Activated T-helper 17 cell treated with anti-CD3 and anti-CD28 coated beads, Interleukin-2, amount 50 U/mL, for 72 hours (primary cell): Measurements from ENCODE around the gene AIMP1. TPM values are rescaled to one million over a fixed set of nuclear protein-coding genes. Genes with fewer than 3 reads are reported as not detected.

Source experiments
- ATAC-seq: fragments of 150-1000 bp; cut with Tn5 transposase; replicated peaks from 2 replicates; pipeline ENCODE4 v1.10.0; 2021; ENCODE audit warnings: mild to moderate bottlenecking, moderate library complexity
- H3K27ac Mint-ChIP-seq: one replicate; pipeline ENCODE4 v1.8.0; 2022; ENCODE audit warnings: mixed read lengths
- H3K27me3 Mint-ChIP-seq: one replicate; pipeline ENCODE4 v1.8.0; 2022; ENCODE audit warnings: mixed read lengths
- H3K36me3 Mint-ChIP-seq: one replicate; pipeline ENCODE4 v1.8.0; 2022; ENCODE audit warnings: low read depth, mild to moderate bottlenecking, mixed read lengths
- H3K4me1 Mint-ChIP-seq: one replicate; pipeline ENCODE4 v1.8.0; 2022; ENCODE audit warnings: mixed read lengths
- H3K4me3 Mint-ChIP-seq: one replicate; pipeline ENCODE4 v1.8.0; 2022; ENCODE audit warnings: mild to moderate bottlenecking, mixed read lengths
- H3K9me3 Mint-ChIP-seq: one replicate; pipeline ENCODE4 v1.8.0; 2022; ENCODE audit warnings: mixed read lengths
- total RNA-seq, 2 donors: library from RNA; stranded (reverse); gene quantifications; one replicate each; pipeline ENCODE4 v1.2.3, GENCODE V29; 2022

AIMP1 gene
- total RNA-seq, 2 donors from 2014 or later, result 55.3 to 56.0 TPM

DNA sequence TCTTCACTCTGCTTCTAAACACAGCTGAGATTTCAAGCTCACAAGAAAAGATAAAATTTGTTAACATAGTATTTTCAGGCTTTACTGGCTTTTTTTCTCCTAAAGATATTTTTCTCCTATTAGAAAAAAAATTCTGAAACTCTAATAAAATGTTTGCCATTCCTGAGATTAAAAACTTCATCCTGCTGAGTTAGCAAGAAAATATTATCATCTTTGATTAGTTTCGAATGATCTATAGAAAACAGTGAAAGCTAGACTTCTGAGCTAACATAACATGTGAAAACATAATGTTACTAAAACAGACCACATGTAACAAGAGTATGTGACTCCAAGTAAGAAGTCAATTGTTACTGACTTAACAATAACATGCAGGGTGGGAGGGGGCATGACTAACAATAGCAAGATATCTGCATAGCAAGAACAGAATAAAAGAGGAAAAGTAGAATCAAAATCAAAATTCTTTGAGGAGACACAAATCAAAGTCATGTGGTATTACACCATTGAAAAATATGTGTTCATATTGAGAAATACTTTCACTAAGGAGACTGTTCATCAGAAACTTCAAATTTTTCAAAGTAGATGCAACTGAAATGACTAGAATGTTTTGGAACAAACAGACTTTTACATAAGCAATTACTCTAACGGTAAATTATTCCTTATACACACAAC is 14.8 kb upstream of the AIMP1 start:
- Mint-ChIP-seq H3K36me3 (peaks cover 72% of the 10 kb centered on the region), H3K9me3 (no peaks in the 10 kb centered on the region), H3K4me1 (peaks cover 9% of the 10 kb centered on the region), H3K27me3 (no peaks in the 10 kb centered on the region), H3K4me3 (no peak overlapping the region), H3K27ac (no peak overlapping the region)
- no peak for ATAC-seq

DNA sequence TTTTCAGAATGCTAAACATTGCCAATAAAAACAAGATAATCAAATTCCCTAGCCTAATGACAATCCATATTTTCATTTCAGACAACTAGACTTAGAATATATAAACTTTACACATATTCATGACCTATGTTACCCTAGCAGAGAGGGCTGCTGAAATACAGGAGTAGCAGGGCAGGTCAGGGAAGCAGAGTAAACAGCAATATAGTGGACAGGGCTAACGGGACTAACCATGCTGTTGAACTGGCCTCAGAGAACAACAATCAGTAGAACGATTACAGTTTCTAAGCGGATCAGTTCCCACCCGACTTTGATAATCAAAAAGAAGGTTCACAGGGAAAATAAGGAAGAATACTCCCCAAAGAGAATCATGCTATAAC is 14.3 kb upstream of the AIMP1 start:
- no peaks in the 10 kb centered on the region for H3K9me3 Mint-ChIP-seq
- no peak overlapping the region for H3K27ac Mint-ChIP-seq
- no peak for ATAC-seq
- H3K36me3 Mint-ChIP-seq, result peaks cover 73% of the 10 kb centered on the region
- H3K4me3 Mint-ChIP-seq, result no peak overlapping the region
- H3K27me3 Mint-ChIP-seq, result no peaks in the 10 kb centered on the region
- peaks cover 9% of the 10 kb centered on the region for H3K4me1 Mint-ChIP-seq

DNA sequence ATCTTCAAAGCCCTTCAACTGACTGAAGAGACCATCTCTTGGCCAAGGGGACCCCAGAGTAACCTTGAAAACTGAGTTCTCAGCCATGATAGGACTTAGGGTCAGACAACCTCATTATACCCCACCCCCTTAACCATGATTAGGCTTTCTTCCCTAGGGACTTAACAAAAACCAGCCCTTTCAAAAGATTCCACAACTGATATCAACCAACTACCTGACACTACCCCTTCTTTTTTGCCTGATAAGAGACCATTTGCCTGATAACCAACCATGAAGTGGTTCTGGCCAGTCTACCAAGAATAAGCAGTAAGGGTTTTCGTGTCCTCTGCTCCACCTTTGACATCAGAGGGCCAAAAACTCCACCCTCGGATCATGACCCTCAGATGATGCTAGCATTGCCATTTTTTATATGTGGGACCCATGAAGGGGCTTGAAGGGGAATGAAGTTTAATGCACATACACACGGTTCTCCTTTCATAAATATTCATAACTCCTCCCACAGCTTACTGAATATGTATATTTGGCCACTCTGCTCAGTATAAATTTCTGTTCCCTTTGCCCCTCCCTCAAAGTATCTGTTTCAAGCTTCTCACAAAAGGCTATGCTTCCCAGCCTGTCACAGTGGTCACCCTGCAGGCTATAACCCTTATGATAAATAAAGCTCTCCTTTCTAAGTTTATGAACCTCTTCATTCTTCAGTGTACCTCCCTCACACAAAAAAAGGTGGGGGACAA is 12.6 kb upstream of the AIMP1 start:
- H3K27ac Mint-ChIP-seq, result no peak overlapping the region
- H3K4me1 Mint-ChIP-seq, result peaks cover 13% of the 10 kb centered on the region
- no peaks in the 10 kb centered on the region for H3K27me3 Mint-ChIP-seq
- no peaks in the 10 kb centered on the region for H3K9me3 Mint-ChIP-seq
- H3K36me3 Mint-ChIP-seq, result peaks cover 70% of the 10 kb centered on the region
- ATAC-seq, result no peak
- H3K4me3 Mint-ChIP-seq, result no peak overlapping the region

DNA sequence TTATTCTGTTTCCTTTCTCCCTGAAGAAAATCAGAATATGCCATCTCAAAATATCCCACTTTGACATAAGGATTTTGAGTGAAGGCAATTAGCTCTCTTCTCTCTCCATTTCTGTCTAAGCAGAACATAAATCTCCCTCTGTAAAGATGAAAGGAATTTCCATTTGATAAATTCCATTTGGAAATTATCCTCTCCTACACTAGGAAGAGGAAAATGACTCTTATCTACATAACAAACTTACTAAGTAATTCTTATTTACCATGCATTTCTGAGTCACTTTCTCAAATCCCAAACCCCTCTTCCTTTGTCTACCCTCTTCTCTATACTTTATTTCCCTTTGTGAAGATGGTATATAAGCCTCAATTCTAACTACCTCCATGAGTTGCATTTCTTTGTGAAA is 11.7 kb upstream of the AIMP1 start:
- Mint-ChIP-seq H3K27me3 (no peaks in the 10 kb centered on the region), H3K4me3 (no peak overlapping the region), H3K9me3 (no peaks in the 10 kb centered on the region), H3K36me3 (peaks cover 67% of the 10 kb centered on the region), H3K27ac (no peak overlapping the region), H3K4me1 (peaks cover 13% of the 10 kb centered on the region)
- ATAC-seq, result no peak

DNA sequence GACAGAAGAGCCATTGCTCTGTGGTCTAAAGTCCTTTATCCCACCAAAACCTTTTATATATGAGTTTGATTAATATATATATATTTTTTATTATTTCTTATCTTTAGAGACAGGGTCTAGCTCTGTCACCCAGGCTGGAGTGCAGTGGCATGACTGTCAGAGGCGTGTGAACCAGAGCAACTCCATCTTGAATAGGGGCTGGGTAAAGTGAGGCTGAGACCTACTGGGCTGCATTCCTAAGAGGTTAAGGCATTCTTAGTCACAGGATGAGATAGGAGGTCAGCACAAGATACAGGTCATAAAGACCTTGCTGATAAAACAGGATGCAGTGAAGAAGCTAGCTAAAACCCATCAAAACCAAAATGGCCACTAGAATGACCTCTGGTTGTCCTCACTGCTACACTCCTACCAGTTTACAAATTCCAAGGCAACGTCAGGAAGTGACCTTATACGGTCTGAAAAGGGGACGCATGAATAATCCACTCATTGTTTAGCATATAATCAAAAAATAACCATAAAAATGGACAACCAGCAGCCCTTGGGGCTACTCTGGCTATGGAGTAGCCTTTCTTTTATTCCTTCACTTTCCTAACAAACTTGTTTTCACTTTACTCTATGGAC is 10.8 kb upstream of the AIMP1 start:
- H3K4me3 Mint-ChIP-seq, result no peak overlapping the region
- H3K4me1 Mint-ChIP-seq, result peaks cover 13% of the 10 kb centered on the region
- H3K27me3 Mint-ChIP-seq, result no peaks in the 10 kb centered on the region
- H3K36me3 Mint-ChIP-seq, result peaks cover 60% of the 10 kb centered on the region
- no peak overlapping the region for H3K27ac Mint-ChIP-seq
- H3K9me3 Mint-ChIP-seq, result no peaks in the 10 kb centered on the region
- ATAC-seq, result no peak

DNA sequence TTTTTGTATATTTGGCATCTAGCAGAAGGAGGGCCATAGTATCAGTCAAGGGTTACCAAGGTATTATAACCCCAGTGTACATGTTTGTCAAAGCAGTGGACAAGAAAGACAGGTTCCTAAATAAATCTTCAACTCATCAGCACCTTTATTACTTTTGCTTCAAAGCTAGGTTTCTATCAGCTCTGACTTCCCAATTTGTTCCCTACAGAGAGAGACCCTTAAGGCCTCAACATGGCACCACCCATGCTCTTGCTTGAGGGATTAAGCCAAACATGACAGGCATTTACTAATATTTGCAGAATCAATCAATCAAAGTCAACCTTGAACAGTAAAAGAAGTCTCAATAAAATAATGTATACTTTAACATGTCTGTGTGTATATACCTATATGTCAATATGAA is 9.8 kb upstream of the AIMP1 start:
- no peaks in the 10 kb centered on the region for H3K9me3 Mint-ChIP-seq
- no peak overlapping the region for H3K4me3 Mint-ChIP-seq
- ATAC-seq, result no peak
- H3K27me3 Mint-ChIP-seq, result no peaks in the 10 kb centered on the region
- no peak overlapping the region for H3K27ac Mint-ChIP-seq
- peaks cover 56% of the 10 kb centered on the region for H3K36me3 Mint-ChIP-seq
- peaks cover 14% of the 10 kb centered on the region for H3K4me1 Mint-ChIP-seq

DNA sequence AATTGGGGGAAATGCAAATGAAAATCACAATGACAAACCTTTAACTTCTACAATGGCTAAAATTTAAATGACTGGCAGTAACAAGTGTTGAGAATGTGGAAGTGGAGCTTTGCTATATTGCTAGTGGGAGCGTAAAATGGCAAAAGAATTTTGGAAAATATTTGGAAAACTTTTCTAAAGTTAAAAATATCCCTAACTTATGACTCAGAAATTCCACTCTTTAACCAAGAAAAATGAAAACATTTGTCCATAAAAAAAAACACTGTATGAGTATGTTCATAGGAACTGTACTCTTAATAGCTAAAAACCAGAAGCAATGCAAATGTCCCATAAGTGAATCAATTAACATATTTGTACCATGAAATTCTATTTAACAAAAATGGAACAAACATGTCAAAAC is 4.0 kb upstream of the AIMP1 start:
- H3K27ac Mint-ChIP-seq, result peak overlapping the region; percentile 31
- H3K9me3 Mint-ChIP-seq, result no peaks in the 10 kb centered on the region
- ATAC-seq, result no peak
- peaks cover 22% of the 10 kb centered on the region for H3K4me1 Mint-ChIP-seq
- H3K27me3 Mint-ChIP-seq, result no peaks in the 10 kb centered on the region
- no peak overlapping the region for H3K4me3 Mint-ChIP-seq
- peaks cover 15% of the 10 kb centered on the region for H3K36me3 Mint-ChIP-seq

DNA sequence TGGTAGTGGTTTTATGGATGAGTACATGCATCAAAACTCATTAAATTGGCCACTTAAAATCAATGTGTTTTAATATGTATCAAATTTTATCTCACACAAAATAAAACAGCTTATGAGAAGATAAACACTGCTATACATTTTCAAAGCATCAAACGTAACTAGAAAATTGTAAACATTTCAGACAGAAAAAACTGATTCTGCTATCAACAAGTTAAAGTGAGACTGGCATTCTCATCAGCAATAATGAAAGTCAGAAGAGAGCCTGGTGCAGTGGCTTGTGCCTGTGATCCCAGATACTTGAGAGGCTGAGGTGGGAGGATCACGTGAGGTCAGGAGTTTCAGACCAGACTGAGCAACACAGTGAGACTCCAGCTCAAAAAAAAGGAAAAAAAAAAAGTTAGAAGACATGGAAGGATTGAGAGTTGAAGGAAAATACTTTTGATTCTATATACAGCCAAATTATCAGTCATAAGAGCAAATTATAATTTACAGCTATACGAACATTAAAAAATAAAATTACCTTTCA is 3.3 kb upstream of the AIMP1 start:
- Mint-ChIP-seq H3K4me3 (no peak overlapping the region), H3K27ac (peak overlapping the region; percentile 31), H3K9me3 (no peaks in the 10 kb centered on the region), H3K36me3 (peaks cover 14% of the 10 kb centered on the region), H3K4me1 (peaks cover 22% of the 10 kb centered on the region), H3K27me3 (no peaks in the 10 kb centered on the region)
- ATAC-seq, result no peak

DNA sequence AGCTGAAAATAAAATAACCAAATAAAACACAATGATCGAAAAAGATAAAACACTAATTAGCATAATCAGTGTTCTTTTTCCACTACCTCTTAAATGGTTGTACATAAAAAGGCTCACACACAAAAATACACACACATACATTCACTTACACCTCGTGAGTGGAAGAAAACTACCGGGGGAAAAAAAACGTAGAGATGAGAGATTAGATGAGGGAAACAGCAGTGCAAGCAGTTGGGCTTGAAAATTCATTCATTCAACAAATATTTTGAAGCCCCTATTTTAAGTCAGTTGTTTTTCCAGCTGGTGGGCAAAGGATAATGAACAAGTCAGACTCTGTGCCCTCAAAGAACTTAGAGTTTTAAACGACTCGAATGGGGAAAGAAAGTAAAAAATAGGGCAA is 1.4 kb upstream of the AIMP1 start:
- no peak for ATAC-seq
- H3K4me3 Mint-ChIP-seq, result no peak overlapping the region
- H3K27ac Mint-ChIP-seq, result no peak overlapping the region
- H3K36me3 Mint-ChIP-seq, result peaks cover 17% of the 10 kb centered on the region
- H3K4me1 Mint-ChIP-seq, result peaks cover 28% of the 10 kb centered on the region
- H3K9me3 Mint-ChIP-seq, result no peaks in the 10 kb centered on the region
- no peaks in the 10 kb centered on the region for H3K27me3 Mint-ChIP-seq

DNA sequence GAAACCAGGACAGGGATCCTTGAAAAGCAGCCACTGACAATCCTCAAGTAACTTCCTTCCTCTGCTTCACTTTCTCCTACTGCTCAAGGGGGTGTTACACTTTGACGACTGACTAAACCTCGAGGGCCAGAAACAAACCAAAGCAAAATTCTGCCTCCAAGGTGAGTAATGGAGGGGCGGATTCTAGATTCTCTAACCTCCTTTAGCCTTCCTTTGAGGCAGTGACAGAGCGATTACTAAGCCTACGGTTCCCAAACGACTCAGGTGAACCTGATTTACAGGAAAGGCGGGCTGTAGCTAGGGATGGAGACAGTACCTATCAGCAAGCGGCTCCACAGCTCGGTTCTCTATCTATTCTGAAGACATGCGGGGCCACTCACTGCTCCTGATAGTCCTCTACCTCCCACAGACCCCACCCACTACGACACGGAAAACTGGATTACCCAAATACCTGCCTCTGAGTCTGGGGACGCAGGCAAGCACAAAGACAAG is 828 bp upstream of the AIMP1 start:
- H3K4me1 Mint-ChIP-seq, result peaks cover 24% of the 10 kb centered on the region

DNA sequence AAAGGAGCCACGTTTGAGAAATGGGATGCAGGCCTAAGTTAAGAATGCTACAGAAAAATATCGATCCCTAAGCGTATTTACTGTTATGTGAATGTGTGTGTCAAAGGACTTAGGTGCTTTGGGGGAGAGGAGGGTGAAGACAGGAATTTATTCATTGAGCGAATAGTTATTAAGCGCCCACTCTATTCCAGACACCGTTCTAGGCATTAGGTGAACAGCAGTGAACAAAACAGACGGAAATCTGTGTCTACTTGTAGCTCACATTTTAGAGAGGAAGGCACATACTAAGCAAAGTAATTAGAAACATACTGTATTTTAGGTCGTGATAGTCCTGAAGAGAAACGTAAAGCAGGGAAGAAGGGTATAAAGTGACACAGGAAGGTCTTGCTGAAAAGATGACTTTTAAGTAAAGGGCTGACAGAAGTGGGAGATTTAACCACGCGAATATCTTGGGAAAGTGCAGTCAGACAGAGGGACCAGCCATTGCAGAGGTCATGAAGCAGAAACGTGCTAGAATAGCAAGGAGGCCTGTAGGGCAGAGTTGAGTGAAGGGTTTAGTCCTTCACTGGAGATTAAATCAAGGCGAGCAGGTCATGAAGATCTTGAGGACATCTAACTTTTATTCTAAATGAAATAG is 541 bp downstream of the AIMP1 start:
- no peaks in the 10 kb centered on the region for H3K9me3 Mint-ChIP-seq
- H3K4me1 Mint-ChIP-seq, result peaks cover 25% of the 10 kb centered on the region
- no peak overlapping the region for H3K4me3 Mint-ChIP-seq
- no peak for ATAC-seq
- H3K27me3 Mint-ChIP-seq, result no peaks in the 10 kb centered on the region
- H3K36me3 Mint-ChIP-seq, result peaks cover 33% of the 10 kb centered on the region
- H3K27ac Mint-ChIP-seq, result no peak overlapping the region

More for the DNA sequence above, 828 bp upstream of the AIMP1 start:
- no peak overlapping the region for H3K4me3 Mint-ChIP-seq
- H3K27me3 Mint-ChIP-seq, result no peaks in the 10 kb centered on the region
- no peaks in the 10 kb centered on the region for H3K9me3 Mint-ChIP-seq
- H3K27ac Mint-ChIP-seq, result no peak overlapping the region
- ATAC-seq, result peak; percentile 80
- H3K36me3 Mint-ChIP-seq, result peaks cover 22% of the 10 kb centered on the region

DNA sequence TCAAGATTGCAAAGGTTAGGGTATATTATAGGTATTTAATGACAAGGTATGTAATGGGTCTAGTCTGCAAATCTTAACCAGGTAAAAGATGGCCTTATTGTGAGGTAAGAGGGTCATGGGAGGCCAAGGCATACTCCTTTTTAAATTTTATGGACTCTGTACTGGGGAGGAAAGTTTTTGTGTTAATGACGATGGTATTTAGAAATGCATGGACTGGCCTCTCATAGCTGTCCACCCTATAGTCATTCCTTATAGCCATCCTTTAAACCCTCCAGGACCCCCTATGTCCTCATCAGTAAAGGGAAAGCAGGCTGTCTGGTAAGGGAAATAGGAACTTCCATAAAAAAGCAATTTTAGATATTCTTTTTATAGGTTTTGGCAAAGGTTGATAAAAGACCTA is 1.5 kb downstream of the AIMP1 start:
- H3K36me3 Mint-ChIP-seq, result peaks cover 30% of the 10 kb centered on the region
- peaks cover 28% of the 10 kb centered on the region for H3K4me1 Mint-ChIP-seq
- H3K27ac Mint-ChIP-seq, result no peak overlapping the region

DNA sequence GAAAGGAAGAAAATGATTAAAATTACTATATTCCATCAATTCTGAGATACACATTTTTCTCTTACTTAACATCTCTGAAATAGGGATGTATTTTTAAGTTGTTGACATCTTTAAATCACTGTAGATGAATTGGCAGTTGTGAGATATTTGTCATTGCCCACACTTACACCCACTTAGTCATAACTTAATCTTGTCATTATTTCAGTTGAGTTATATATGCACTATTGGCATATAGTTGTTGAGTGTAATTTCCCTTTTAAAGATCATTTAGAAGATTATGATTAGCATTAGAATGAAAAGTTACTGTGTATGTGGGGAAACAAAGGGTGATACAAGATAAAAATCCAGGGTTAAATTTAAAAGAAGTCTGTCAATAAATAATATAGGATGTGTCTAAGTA is 2.2 kb downstream of the AIMP1 start:
- Mint-ChIP-seq H3K4me3 (no peak overlapping the region), H3K4me1 (peaks cover 21% of the 10 kb centered on the region), H3K9me3 (no peaks in the 10 kb centered on the region), H3K27me3 (no peaks in the 10 kb centered on the region), H3K36me3 (peaks cover 37% of the 10 kb centered on the region), H3K27ac (no peak overlapping the region)
- ATAC-seq, result peak; percentile 21

More for the DNA sequence above, 1.5 kb downstream of the AIMP1 start:
- H3K9me3 Mint-ChIP-seq, result no peaks in the 10 kb centered on the region
- no peaks in the 10 kb centered on the region for H3K27me3 Mint-ChIP-seq
- H3K4me3 Mint-ChIP-seq, result no peak overlapping the region
- no peak for ATAC-seq

DNA sequence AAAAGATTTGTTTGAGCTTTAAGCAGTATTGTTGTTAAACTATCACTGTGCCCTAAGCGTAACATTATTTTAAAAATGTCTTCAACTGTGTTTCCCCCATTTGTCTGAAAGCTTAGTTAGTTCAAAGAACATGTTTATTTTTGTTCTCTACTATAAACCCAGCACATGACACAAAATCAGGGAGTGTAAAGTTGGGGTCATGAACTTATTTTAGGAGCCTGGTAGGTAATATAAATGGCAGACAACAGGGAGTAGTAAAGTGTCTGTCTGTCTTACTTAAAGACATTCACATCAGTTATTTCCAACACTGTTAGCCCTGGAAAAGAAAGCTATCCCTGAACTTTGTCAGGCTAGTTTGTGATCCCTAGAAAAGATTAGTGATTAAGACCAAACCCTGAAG is 3.9 kb downstream of the AIMP1 start:
- Mint-ChIP-seq H3K4me1 (peaks cover 15% of the 10 kb centered on the region), H3K4me3 (no peak overlapping the region), H3K27me3 (no peaks in the 10 kb centered on the region), H3K9me3 (no peaks in the 10 kb centered on the region), H3K27ac (no peak overlapping the region), H3K36me3 (peaks cover 43% of the 10 kb centered on the region)
- no peak for ATAC-seq
